OCI-LY3 (cell line): Measurements from ENCODE around the gene HRH1.
"Not testable (repeated sequence)": the region's sequence is repeated elsewhere in the genome, so short reads cannot be mapped to it uniquely, and the experiment has no call there.

ENCODE experiments used
- H2AFZ ChIP-seq: fragments of 200-600, 300-600 bp; shearing (Covaris generic); 2 replicates; pipeline ENCODE4 v1.6.0; 2014; ENCODE audit warnings: antibody characterized with exemption, low read depth, low read length
- H3K27ac ChIP-seq: fragments of 200-600, 300-600 bp; sonication (generic); 2 replicates; pipeline ENCODE4 v1.5.1; 2014; ENCODE audit warnings: mild to moderate bottlenecking, low read length, moderate library complexity, mixed read lengths
- H3K27me3 ChIP-seq: fragments of 200-600, 300-600 bp; sonication (generic); 2 replicates; pipeline ENCODE4 v1.6.1; 2014; ENCODE audit warnings: low read depth, low read length, mixed read lengths
- H3K36me3 ChIP-seq: fragments of 200-600, 300-600 bp; sonication (generic); replicated peaks from 2 replicates; pipeline ENCODE3; 2014; ENCODE audit warnings: low read depth, low read length, mixed read lengths
- H3K4me1 ChIP-seq: fragments of 300-600, 200-600 bp; sonication (generic); 2 replicates; pipeline ENCODE4 v1.6.1; 2014; ENCODE audit warnings: low read length, mixed read lengths
- H3K4me2 ChIP-seq: fragments of 200-600, 300-600 bp; sonication (generic); 2 replicates; pipeline ENCODE4 v1.6.1; 2014; ENCODE audit warnings: low read length, mixed read lengths
- H3K4me3 ChIP-seq: fragments of 300-600, 200-600 bp; sonication (generic); 2 replicates; pipeline ENCODE4 v1.5.1; 2014; ENCODE audit warnings: antibody characterized with exemption, mild to moderate bottlenecking, low read length, moderate library complexity
- H3K79me2 ChIP-seq: fragments of 300-600, 200-600 bp; shearing (Covaris generic); 2 replicates; pipeline ENCODE4 v1.6.1; 2014; ENCODE audit warnings: mild to moderate bottlenecking, low read length, mixed read lengths
- H3K9ac ChIP-seq: fragments of 300-600, 200-600 bp; shearing (Covaris generic); 2 replicates; pipeline ENCODE4 v1.6.0; 2014; ENCODE audit warnings: mild to moderate bottlenecking, low read length, moderate library complexity
- H3K9me3 ChIP-seq: fragments of 200-600, 300-600 bp; shearing (Covaris generic); 2 replicates; pipeline ENCODE4 v1.6.1; 2014; ENCODE audit warnings: low read length, mixed read lengths; ENCODE audit not compliant: insufficient read depth
- H4K20me1 ChIP-seq: fragments of 200-600, 300-600 bp; sonication (generic); 2 replicates; pipeline ENCODE4 v1.6.1; 2016; ENCODE audit warnings: low read length, mixed read lengths; ENCODE audit not compliant: insufficient read depth
- CTCF ChIP-seq: fragments of 200-600, 300-600 bp; sonication (generic); IDR thresholded peaks from 2 replicates; pipeline ENCODE4 v1.5.1; 2014; ENCODE audit warnings: antibody characterized with exemption, low read length, low read depth
- EZH2phosphoT487 ChIP-seq: fragments of 200-600 bp; shearing (Covaris generic); IDR thresholded peaks from 2 replicates; pipeline ENCODE4 v1.6.1; 2018; ENCODE audit warnings: antibody characterized with exemption, mixed run types, low read depth

Gene HRH1

GRCh38 chr3:11154036-11154952 lies at the start of gene HRH1:
TSS of gene HRH1 (plus strand) at chr3:11154493. CDS start at chr3:11259038, 104,545 bp downstream.
- no peak within 1 kb of the TSS for H3K4me3 ChIP-seq
- no peaks in the 10 kb centered on the region for H4K20me1 ChIP-seq
- H3K27me3 ChIP-seq, result peaks cover 41% of the 10 kb centered on the region
- H3K4me1 ChIP-seq, result no peaks in the 10 kb centered on the region
- H2AFZ ChIP-seq, result no peak within 1 kb of the TSS
- no peak for TF ChIP-seq EZH2phosphoT487
- no peak for TF ChIP-seq CTCF
- H3K36me3 ChIP-seq, result no peaks in the 10 kb centered on the region
- no peaks in the 10 kb centered on the region for H3K9me3 ChIP-seq
- H3K4me2 ChIP-seq, result no peak within 1 kb of the TSS
- H3K9ac ChIP-seq, result no peak within 1 kb of the TSS
- H3K27ac ChIP-seq, result no peak within 1 kb of the TSS
- no peaks in the 10 kb centered on the region for H3K79me2 ChIP-seq

- peaks cover 28% of the 10 kb centered on the region for H3K27me3 ChIP-seq
- H3K36me3 ChIP-seq, H3K4me2 ChIP-seq, H3K79me2 ChIP-seq, H3K4me3 ChIP-seq, H4K20me1 ChIP-seq, H3K4me1 ChIP-seq, H3K27ac ChIP-seq, H3K9me3 ChIP-seq, H3K9ac ChIP-seq, H2AFZ ChIP-seq: not testable (repeated sequence)
These were observed 41.0 kb upstream of the HRH1 start for GRCh38 chr3:11113316-11113715.

- H2AFZ ChIP-seq, result no peak overlapping the region
- H4K20me1 ChIP-seq, result no peaks in the 10 kb centered on the region
- no peak overlapping the region for H3K4me3 ChIP-seq
These were observed 38.7 kb upstream of the HRH1 start for GRCh38 chr3:11115548-11115947.

GRCh38 chr3:11116336-11117059 lies 37.8 kb upstream of the HRH1 start:
- H3K36me3 ChIP-seq, result no peaks in the 10 kb centered on the region
- no peak overlapping the region for H3K4me2 ChIP-seq
- H2AFZ ChIP-seq, result no peak overlapping the region
- peaks cover 8% of the 10 kb centered on the region for H3K27me3 ChIP-seq
- no peak overlapping the region for H3K27ac ChIP-seq
- H3K9ac ChIP-seq, result no peak overlapping the region
- no peaks in the 10 kb centered on the region for H3K4me1 ChIP-seq
- no peak overlapping the region for H3K4me3 ChIP-seq
- H3K79me2 ChIP-seq, result no peaks in the 10 kb centered on the region
- no peaks in the 10 kb centered on the region for H3K9me3 ChIP-seq
- no peaks in the 10 kb centered on the region for H4K20me1 ChIP-seq
- no peak for TF ChIP-seq EZH2phosphoT487
- no peak for TF ChIP-seq CTCF

More at GRCh38 chr3:11115548-11115947, 38.7 kb upstream of the HRH1 start:
- peaks cover 12% of the 10 kb centered on the region for H3K27me3 ChIP-seq
- no peaks in the 10 kb centered on the region for H3K4me1 ChIP-seq
- H3K9ac ChIP-seq, result no peak overlapping the region
- H3K79me2 ChIP-seq, result no peaks in the 10 kb centered on the region
- H3K4me2 ChIP-seq, result no peak overlapping the region
- no peak overlapping the region for H3K27ac ChIP-seq
- no peaks in the 10 kb centered on the region for H3K9me3 ChIP-seq
- no peaks in the 10 kb centered on the region for H3K36me3 ChIP-seq
- TF ChIP-seq CTCF (no peak), EZH2phosphoT487 (no peak)
